ENCODE measurements around the gene C2CD3. TPM values are rescaled to one million over a fixed set of nuclear protein-coding genes. Genes with fewer than 3 reads are reported as not detected.

The C2CD3 gene
- total RNA-seq, 1 donor from 2014 or later, result 40.9 TPM

DNA sequence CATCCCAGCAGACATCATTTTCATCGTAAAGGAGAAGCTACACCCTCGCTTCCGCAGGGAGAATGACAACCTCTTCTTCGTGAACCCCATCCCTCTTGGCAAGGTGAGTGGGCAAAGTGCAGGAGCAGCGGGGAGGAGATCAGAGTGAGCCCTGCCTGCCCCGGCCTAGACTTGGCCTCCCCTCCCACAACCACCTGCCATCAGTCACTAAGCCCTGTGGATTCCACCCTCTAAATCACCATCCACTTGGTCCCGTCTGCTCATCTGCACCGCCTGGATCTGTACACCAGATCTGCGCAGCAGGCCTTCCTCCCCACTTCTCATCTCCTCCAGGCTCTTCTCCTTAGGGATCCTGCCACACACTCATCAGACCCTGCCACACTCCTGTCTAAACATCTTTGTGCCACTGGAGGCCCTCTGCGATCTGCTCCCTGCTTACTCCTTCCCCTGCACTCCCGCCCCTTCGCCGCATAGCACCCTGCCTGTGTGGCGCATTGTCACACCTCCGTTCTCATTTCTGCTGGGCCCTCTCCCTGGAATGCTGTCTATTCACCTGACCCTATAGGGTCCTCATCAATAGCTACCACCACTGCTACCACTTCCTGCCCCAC, 202.3 kb downstream of the C2CD3 start:
- no peaks in the 10 kb centered on the region for H3K4me1 Mint-ChIP-seq (ENCODE audit: low read depth)
- H3K9me3 Mint-ChIP-seq (ENCODE audit: low read depth), result no peaks in the 10 kb centered on the region
- TF ChIP-seq, protein P1, sequence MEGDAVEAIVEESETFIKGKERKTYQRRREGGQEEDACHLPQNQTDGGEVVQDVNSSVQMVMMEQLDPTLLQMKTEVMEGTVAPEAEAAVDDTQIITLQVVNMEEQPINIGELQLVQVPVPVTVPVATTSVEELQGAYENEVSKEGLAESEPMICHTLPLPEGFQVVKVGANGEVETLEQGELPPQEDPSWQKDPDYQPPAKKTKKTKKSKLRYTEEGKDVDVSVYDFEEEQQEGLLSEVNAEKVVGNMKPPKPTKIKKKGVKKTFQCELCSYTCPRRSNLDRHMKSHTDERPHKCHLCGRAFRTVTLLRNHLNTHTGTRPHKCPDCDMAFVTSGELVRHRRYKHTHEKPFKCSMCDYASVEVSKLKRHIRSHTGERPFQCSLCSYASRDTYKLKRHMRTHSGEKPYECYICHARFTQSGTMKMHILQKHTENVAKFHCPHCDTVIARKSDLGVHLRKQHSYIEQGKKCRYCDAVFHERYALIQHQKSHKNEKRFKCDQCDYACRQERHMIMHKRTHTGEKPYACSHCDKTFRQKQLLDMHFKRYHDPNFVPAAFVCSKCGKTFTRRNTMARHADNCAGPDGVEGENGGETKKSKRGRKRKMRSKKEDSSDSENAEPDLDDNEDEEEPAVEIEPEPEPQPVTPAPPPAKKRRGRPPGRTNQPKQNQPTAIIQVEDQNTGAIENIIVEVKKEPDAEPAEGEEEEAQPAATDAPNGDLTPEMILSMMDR (IDR thresholded peaks at IDR 0.05; ENCODE audit: unreplicated experiment), result no peak
- peak overlapping the region; percentile 31 for H3K27ac Mint-ChIP-seq
- DNase-seq (ENCODE audit: low spot score, unreplicated experiment), result no peak
- no peaks in the 10 kb centered on the region for H3K27me3 Mint-ChIP-seq
- no peaks in the 10 kb centered on the region for H3K36me3 Mint-ChIP-seq (ENCODE audit: insufficient read depth)
- H3K4me3 Mint-ChIP-seq (ENCODE audit: low read depth), result no peak overlapping the region

DNA sequence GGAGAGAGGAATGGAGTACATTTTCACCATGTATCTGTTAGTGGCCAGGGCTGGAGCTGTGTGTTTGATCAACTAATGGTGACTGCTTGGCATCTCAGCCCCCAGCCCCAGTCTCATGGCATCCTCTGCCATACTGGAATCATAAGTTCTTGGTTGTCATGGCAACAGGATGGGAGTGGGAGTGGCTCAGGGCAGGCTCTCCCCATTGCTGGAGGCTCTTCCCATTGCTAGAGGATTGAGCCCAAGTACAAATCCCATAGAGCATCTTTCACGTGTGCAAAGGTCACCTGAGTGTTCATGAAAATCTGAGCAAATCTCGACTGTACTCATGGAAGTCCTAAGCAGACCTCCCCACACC, 205.1 kb downstream of the C2CD3 start:
- H3K27me3 Mint-ChIP-seq, result no peaks in the 10 kb centered on the region
- DNase-seq (ENCODE audit: low spot score, unreplicated experiment), result no peak
- no peaks in the 10 kb centered on the region for H3K4me1 Mint-ChIP-seq (ENCODE audit: low read depth)
- no peak overlapping the region for H3K27ac Mint-ChIP-seq
- H3K9me3 Mint-ChIP-seq (ENCODE audit: low read depth), result no peaks in the 10 kb centered on the region
- TF ChIP-seq, protein P1 (IDR thresholded peaks at IDR 0.05; ENCODE audit: unreplicated experiment), result no peak
- H3K36me3 Mint-ChIP-seq (ENCODE audit: insufficient read depth), result no peaks in the 10 kb centered on the region
- H3K4me3 Mint-ChIP-seq (ENCODE audit: low read depth), result no peak overlapping the region

DNA sequence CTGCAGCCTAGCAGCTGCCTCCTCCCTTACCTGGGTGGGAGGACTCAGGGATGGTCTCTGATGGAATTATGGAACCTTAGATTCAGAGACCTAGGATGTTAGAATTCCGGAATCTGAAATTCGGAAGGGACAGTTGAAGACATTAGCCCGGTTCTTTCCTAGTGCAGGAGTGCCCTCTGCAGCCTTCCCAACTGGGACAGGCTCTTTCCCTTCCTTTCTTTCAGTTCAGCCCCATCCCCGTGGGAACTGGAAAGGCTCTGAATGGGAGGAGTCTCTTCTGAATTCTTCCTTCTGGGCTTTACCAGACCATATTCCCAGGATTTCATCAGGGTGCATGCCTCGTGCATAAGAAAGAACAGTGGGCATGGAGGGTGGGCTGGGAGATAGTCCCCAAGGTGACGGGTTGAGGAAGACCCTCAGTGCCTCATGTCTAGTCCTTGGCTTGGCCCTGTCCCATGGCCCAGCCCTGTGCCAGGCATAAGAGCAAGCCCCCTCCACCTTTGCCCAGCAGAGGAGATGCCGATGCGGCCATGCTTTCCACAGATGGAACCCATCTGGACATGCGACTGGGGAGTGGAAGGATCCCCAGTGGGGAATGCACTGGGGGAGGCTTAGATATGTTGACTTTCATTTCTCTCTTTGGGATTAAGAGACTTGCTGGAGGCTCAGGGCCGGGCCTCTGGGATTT, 205.6 kb downstream of the C2CD3 start:
- Mint-ChIP-seq H3K27ac (no peak overlapping the region), H3K36me3 (ENCODE audit: insufficient read depth) (no peaks in the 10 kb centered on the region), H3K4me3 (ENCODE audit: low read depth) (no peak overlapping the region), H3K4me1 (ENCODE audit: low read depth) (no peaks in the 10 kb centered on the region), H3K9me3 (ENCODE audit: low read depth) (no peaks in the 10 kb centered on the region), H3K27me3 (no peaks in the 10 kb centered on the region)
- no peak for DNase-seq (ENCODE audit: low spot score, unreplicated experiment)
- TF ChIP-seq, protein P1 (IDR thresholded peaks at IDR 0.05; ENCODE audit: unreplicated experiment), result no peak

DNA sequence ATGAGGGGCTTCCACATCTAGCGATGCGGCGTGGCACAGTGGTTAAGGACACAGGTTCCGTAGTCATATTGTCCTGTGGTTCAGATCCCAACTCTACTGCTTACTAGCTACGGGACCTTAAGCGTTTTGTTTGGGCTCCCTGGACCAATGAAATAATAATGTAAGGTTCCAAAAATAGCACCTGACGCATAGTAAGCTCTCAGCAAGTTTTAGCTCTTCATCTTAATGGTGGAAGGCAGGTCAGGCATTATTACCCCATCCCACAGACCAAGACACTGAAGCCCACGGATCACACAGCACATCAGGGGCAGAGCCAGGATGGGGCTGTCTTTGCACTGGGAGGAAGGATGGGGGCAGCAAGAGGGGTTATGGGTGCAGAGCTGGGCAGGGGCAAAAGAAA, 206.9 kb downstream of the C2CD3 start:
- H3K27ac Mint-ChIP-seq, result peak overlapping the region; percentile 21
- no peaks in the 10 kb centered on the region for H3K4me1 Mint-ChIP-seq (ENCODE audit: low read depth)
- no peaks in the 10 kb centered on the region for H3K27me3 Mint-ChIP-seq
- TF ChIP-seq, protein P1 (IDR thresholded peaks at IDR 0.05; ENCODE audit: unreplicated experiment), result no peak
- H3K9me3 Mint-ChIP-seq (ENCODE audit: low read depth), result no peaks in the 10 kb centered on the region
- no peak for DNase-seq (ENCODE audit: low spot score, unreplicated experiment)
- H3K36me3 Mint-ChIP-seq (ENCODE audit: insufficient read depth), result no peaks in the 10 kb centered on the region
- no peak overlapping the region for H3K4me3 Mint-ChIP-seq (ENCODE audit: low read depth)

Other genes starting within 250 kb of the C2CD3 start
- gene DNAJB13, start 220.0 kb downstream of the C2CD3 start, total RNA-seq, result 1.1 and 1.4 TPM in 2 replicates
- gene UCP2, start 188.2 kb downstream of the C2CD3 start, total RNA-seq, result 89.9 and 103 TPM in 2 replicates
- 4.3 and 5.2 TPM in 2 replicates for gene UCP3, start 161.9 kb downstream of the C2CD3 start, total RNA-seq
- gene PPME1, start 287 bp upstream of the C2CD3 start, total RNA-seq, result 44.6 and 45.9 TPM in 2 replicates
- gene P4HA3, start 140.6 kb upstream of the C2CD3 start, total RNA-seq, result 0.17 TPM in 1 of 2 replicates, not detected in the other
- gene PGM2L1, start 227.4 kb upstream of the C2CD3 start, total RNA-seq, result 17.2 and 20.5 TPM in 2 replicates